Activated T-helper 1 cell treated with anti-CD3 and anti-CD28 coated beads, Interleukin-2, amount 50 U/mL, for 16 hours (primary cell): ENCODE measurements around the gene NTN1.

Source experiments
- DNase-seq, 2 donors: peaks; one replicate each; pipeline ENCODE4 v3.0.0-alpha.2; 2020; ENCODE audit warnings: low read depth in 1 of 2, low spot score in 1 of 2

Gene NTN1

DNA sequence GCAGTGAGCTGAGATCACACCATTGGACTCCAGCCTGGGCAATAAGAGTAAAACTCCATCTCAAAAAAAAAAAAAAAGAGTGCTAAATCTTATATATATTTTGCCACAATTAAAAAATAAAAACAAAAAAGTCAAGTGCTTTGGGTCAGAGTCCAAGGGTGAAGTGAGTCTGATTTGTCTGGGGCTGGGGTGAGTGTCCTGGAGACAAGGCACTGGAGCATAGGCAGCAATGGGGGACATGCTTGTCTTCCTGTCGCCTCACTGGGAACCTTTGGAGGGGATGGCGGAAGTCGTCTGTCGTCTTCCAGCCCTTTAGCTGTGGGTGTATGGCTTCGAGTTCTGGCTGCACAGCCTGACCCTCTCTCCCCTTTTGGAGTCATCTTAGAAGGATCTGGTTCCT is 167.1 kb downstream of the NTN1 start:
- DNase-seq: no peak

- DNase-seq: no peak
Observed at GRCh38 chr17:9189870-9190269, 168.6 kb downstream of the NTN1 start.

DNA sequence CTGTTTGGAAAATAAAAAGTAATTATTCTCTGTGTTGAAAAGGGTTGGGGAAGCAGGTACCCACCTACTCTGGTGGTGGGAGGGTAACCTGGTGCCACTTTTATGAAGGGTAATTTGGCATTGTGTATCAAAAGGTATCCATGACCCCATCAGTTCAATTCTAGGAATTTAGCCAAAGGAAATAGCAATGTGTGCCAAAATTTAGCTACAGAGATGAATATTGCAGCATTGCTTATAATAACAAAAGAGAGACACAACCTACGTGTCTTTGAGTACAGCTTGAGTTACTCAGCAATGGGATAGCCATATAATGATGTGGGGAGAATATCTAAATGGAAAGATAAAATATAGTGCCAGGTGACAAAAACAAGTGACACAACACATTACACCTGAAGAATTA is 170.7 kb downstream of the NTN1 start:
- no peak for DNase-seq

DNA sequence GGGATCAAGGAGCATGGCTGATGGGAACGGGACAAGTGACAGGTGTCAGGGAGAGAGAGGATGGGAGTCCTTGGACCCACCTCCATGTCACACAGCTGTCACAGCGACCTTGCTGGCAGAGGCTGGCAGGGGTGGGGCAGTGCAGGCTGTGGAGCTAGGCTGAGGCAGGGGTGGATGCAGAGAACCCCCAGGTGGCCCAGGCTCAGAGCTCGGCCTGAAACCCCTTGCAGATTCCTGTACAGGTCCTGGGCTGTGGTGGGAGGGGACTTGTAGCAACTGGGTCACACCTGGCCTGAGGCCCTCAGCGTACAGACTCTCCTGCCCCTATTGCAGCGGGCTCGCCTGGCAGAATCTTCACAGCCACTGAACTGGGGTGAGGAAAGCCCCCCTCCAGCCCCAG is 174.1 kb downstream of the NTN1 start:
- no peak for DNase-seq

DNA sequence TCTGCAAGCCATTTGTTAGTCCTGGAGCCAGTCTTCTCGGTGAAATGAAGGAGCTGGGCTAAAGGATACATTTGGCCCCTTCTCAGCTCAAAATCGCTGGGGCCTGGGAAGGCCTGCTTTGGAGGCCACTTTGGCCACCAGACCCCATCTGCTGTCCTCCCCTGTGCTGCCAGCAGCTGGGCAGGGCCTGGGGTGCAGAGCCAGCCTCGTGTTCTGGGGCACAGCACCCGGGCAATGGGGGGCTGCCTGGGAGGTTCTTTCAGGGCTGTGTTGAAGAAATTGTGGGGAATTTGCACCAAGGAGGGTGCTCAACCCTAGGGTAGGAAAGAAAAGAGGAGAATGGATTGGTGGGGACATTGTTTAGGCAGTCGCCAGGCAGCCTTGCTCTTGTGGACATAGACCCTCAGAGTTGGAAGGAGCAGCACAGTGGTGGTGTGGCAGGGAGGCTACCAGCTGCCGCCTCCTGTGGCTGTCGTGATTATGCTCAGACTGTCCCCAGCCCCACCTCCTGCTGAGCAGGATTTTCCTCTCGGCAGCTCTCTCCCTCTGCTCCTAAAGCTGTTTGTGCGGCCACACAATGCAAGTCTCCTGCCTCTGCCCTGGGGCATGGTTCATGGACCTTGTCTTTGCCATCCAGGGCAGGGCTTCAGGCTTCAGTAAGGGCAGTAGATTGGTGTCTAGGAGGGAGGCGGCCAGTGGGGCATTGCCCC is 174.8 kb downstream of the NTN1 start:
- no peak for DNase-seq

- DNase-seq: no peak
Observed at GRCh38 chr17:9199571-9200551, 178.6 kb downstream of the NTN1 start.

DNA sequence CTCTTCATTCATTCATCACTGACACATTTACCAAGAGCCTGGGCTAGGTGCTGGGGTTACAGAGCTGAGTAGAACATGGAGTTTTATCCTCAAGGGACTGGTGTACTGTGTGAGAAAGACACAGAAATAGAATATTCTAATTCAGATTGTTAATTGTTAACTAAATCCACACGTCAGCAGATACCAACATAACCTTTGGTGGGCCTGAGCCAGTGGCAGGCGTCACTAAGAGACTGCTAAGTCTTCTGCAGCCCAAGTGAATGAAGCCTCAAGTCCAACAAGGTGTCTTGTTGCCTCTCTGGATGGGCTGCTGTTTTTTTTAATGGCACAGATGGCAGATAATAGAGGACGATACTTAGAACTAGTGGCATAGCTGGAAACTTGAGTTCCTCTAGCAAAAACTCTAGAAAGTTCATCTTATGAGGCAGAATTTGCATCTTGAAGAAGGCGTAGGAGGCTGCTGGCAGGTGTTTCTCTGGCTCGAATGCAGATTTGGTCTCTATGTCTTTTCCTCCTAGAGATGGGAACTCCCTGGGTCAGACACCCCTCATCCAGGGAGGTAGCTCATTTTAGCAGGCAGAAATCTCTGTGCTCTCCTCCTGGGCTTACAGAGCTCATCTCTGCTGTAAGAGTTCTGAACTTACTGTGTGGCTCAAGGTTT is 179.5 kb downstream of the NTN1 start:
- DNase-seq: no peak

DNA sequence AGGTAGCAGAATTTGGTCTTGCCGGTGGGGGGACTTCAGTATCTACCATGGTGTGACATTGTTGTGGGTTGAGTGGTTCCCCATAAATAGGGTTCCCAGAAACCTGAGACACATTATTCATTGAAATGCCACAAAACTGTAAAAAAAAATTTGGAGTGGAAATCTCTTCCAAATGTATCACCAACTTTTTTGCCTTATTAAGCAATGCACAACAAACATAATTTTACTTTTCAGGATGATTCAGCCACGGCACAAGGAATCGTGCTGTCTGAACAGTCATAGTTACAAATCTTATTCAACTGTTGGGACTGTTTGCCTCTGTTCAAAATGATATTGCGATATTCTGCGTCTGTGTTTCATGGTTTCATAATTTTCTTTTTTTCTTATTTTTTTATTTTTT is 181.2 kb downstream of the NTN1 start:
- DNase-seq: no peak

DNA sequence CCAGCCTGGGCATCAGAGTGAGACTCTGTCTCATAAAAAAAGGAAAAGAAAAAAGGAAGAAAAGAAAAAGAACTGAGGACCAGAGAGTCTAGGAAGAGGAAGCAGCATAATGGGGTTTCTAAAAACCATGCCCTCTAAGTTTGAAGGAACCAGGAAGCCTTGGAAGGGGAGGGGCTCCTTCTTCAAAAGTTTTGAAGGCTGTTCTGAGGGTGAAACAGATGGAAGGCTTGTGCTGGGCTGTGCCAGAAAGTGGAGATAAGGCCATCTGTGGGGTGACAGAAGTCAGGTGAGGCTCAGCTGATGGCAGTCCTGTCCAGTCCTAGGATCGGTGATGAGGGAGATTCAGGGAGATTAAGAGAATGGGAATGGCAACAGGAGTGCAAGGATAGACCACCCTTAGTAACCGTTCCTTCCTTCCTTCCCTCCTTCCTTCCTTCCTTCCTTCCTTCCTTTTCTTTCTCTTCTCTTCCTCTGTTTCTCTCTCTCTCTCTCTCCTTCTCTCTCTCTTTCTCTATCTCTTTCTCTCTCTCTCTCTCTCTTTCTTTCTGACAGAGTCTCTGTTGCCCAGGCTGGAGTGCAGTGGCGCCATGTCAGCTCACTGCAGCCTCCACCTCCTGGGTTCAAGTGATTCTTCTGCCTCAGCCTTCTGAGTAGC is 182.6 kb downstream of the NTN1 start:
- no peak for DNase-seq

GRCh38 chr17:9204637-9205329 is 183.5 kb downstream of the NTN1 start:
- DNase-seq: no peak

- no peak for DNase-seq
Observed at GRCh38 chr17:9205520-9206409, 184.5 kb downstream of the NTN1 start.

GRCh38 chr17:9206410-9206703 is 185.0 kb downstream of the NTN1 start:
- no peak for DNase-seq

GRCh38 chr17:9206741-9207332 is 185.5 kb downstream of the NTN1 start:
- no peak for DNase-seq

DNA sequence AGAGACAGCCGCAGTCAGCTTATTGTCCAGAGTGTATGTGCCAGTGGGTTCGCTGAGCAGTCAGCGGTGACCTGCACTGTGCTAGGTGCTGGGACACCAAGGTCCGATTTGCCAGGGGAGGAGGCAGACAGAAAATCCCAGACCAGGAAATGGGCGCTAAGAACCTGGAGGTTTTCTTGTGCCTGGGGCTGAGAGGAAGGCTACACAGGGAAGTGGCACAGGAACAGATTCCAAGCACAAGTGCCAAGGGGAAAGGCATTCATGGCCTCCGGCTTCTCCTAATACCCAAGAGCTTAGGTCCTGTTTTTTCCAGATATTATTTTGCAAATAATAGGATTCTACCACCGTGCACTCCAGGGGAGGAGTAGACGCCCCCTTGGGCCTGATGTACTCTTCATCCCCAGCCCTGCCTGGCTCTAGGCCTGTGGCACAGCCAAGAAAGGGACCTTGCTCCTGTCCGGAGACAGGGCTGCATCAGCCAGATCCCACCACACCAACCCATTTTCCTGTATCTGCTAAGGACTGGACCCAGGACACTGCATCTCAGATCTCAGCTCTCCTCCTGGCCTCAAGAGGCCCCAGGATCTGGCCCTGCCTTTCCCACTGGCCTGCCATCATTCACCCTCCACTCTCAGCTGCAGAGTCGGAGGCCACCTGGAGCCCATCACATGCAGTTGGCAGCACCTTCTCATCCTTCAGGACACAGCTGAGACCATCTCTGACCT is 187.2 kb downstream of the NTN1 start:
- DNase-seq: no peak

- DNase-seq: no peak
Observed at GRCh38 chr17:9209347-9209746, 188.0 kb downstream of the NTN1 start.

- no peak for DNase-seq
Observed at GRCh38 chr17:9209781-9210370, 188.6 kb downstream of the NTN1 start.

DNA sequence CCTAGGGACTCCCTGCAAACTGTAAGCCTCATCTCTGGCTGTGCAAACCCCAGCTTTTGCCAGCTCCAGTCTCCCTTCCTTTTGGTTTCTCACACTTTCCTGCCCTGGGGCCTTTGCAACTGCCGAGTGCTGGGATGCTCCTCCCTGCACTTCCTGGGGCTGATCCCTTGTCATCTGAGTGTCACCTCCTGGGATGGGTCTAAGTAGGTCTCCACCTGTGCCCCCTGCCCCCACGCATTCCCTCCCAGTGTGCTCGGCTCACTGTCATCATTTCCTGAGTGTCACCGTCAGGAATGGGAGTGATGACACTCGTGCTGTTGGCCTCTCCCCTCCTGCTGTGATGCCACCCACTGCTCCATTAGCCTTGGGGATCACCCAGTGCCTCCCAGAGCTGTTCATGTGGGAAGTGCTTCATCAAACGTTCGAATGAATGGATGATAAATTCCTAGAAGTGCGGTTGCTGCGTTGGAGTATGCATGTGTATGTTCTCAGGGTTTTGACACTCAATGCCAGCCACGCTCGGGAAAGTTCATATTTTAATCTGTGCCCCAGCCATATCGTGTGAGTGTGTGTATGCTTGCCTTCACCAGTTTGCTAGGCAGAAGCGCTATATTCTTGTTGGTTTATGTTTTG is 189.9 kb downstream of the NTN1 start:
- no peak for DNase-seq
